SK-N-SH treated with all-trans-retinoic acid at 6 μM for 48 hours (cell line): ENCODE measurements around the gene DLG2.

Experiments
- PATZ1 ChIP-seq: fragments of 250-450 bp; sonication (Bioruptor Pico); IDR thresholded peaks from 2 replicates; pipeline ENCODE4 v1.8.0; 2020; ENCODE audit warnings: mild to moderate bottlenecking, moderate library complexity, borderline replicate concordance
- ZFP30 ChIP-seq: fragments of 450-650 bp; formaldehyde crosslinking; IDR thresholded peaks from 2 replicates; pipeline ENCODE4 v1.5.0; 2022; ENCODE audit warnings: mild to moderate bottlenecking, moderate library complexity

- TF ChIP-seq PATZ1 (CRISPR knock-in tag) (no peak), ZFP30 (CRISPR knock-in tag) (no peak)
Measured at GRCh38 chr11:83441171-83441570, 2186.0 kb downstream of the DLG2 start.
